GM18858 (cell line): ENCODE results near the gene SHQ1.
"Not testable (repeated sequence)": the region's sequence is repeated elsewhere in the genome, so short reads cannot be mapped to it uniquely, and the experiment has no call there.

ENCODE experiments used
- ATAC-seq: cut with Tn5 transposase; IDR thresholded peaks from one replicate; pipeline ENCODE4 v1.9.1; 2021; ENCODE audit not compliant: unreplicated experiment

SHQ1 gene

GRCh38 chr3:72753495-72753894 is 94.8 kb downstream of the SHQ1 start:
- ATAC-seq = no peak

GRCh38 chr3:72750405-72750965 is 97.8 kb downstream of the SHQ1 start:
- no peak for ATAC-seq

GRCh38 chr3:72748659-72749058 is 99.6 kb downstream of the SHQ1 start:
- ATAC-seq = no peak

- no peak for ATAC-seq
Measured at GRCh38 chr3:72746430-72747411, 101.5 kb downstream of the SHQ1 start.

- no peak for ATAC-seq
Measured at GRCh38 chr3:72745146-72745999, 102.9 kb downstream of the SHQ1 start.

GRCh38 chr3:72744330-72744729 is 103.9 kb downstream of the SHQ1 start:
- ATAC-seq = no peak

GRCh38 chr3:72739531-72740466 is 108.4 kb downstream of the SHQ1 start:
- ATAC-seq = no peak

GRCh38 chr3:72738752-72739530 is 109.3 kb downstream of the SHQ1 start:
- ATAC-seq = no peak

- ATAC-seq = not testable (repeated sequence)
Measured at GRCh38 chr3:72735072-72735471, 113.2 kb downstream of the SHQ1 start.

- ATAC-seq = no peak
Measured at GRCh38 chr3:72733676-72734075, 114.6 kb downstream of the SHQ1 start.

- not testable (repeated sequence) for ATAC-seq
Measured at GRCh38 chr3:72732666-72733345, 115.4 kb downstream of the SHQ1 start.

GRCh38 chr3:72728958-72729467 is 119.2 kb downstream of the SHQ1 start:
- ATAC-seq = no peak

- no peak for ATAC-seq
Measured at GRCh38 chr3:72728329-72728889, 119.8 kb downstream of the SHQ1 start.

- no peak for ATAC-seq
Measured at GRCh38 chr3:72727726-72728125, 120.5 kb downstream of the SHQ1 start.

GRCh38 chr3:72727172-72727571 is 121.1 kb downstream of the SHQ1 start:
- ATAC-seq = no peak

- ATAC-seq = no peak
Measured at GRCh38 chr3:72725229-72725628, 123.0 kb downstream of the SHQ1 start.

- ATAC-seq = no peak
Measured at GRCh38 chr3:72724070-72724469, 124.2 kb downstream of the SHQ1 start.

- ATAC-seq = no peak
Measured at GRCh38 chr3:72722930-72723726, 125.1 kb downstream of the SHQ1 start.
